ENCODE results near the gene PARVB. TPM values are rescaled to one million over a fixed set of nuclear protein-coding genes. Genes with fewer than 3 reads are reported as not detected.
"Not testable (repeated sequence)": the region's sequence is repeated elsewhere in the genome, so short reads cannot be mapped to it uniquely, and the experiment has no call there.

Gene PARVB
- polyA plus RNA-seq, 3 donors, result 20.6 to 22.0 (median 21.0) TPM

DNA sequence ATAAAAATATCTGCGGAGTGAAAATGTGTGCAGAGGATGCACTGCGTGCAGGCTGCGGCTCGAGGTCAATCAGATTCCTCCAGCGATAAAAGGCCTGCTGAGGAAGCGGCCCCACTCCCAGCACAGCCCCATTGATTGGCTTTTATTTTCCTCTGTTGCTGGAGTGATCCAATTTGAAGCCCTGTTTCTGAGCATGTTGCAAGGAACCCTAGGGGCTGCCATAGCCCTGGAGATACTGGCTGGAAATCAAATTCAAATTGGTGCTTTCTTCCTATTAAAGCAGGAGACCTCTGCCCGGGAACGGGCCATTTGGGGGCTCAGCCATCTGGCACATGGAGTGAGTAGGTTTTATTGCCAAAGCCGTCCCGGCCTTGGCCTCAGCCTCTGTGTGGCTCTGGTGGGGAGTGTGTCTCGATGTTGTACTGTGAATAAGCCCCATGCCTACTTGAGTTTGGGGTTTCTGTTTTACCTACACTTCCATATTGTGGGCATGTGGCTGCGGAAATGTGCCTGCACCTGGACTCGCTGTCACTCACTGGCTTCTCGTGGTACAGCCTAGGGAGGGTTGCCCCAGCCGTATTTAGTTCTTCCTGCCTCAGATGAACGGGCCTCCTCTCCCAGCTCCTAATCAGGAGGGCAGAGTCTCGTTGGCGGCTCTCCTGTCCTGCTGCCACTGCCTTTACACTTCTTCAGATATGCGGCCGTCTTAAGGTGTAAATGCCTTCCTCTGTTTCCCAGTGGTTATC, 25.6 kb downstream of the PARVB start:
- no peak for DNase-seq

- no peak for DNase-seq
Observed at GRCh38 chr22:44050766-44051355, 26.8 kb downstream of the PARVB start.

DNA sequence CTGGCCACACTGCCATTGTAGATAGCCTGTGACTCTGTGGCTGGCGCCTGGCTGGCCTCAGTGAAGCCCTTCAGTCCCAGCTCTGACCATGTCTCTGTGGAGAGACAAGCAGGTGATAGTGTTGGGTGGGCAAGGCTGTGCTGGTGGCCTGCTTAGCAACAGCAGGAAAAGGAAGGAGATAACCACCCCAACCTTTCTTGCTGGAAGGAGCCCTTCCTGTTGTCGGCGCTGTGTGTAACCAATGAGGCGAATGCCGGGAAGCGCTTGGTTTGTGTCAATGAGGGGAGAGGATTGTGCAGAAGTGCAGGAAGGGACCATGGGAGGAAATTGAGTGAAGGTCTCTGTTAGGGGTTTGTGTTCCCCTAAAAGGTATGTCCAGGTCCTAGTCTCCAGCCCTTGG, 27.3 kb downstream of the PARVB start:
- DNase-seq, result no peak

DNA sequence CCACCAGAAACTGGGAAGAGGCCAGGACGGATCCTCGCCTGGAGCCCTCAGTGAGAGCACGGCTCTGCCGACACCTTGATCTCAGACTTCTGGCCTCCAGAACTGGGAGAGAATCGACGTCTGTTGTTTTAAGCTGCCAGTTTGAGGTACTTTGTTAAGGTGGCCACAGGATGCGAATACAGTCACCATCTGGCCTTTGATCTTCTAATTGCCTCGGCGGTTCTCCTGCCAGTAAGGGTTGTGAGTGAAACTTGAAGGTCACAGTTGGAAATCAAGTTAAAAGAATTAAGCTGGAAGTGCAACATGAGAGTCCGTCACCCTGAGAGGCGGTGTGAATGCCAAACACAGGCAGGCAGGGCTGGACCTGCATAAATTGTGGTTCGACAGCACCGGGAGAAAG, 27.9 kb downstream of the PARVB start:
- no peak for DNase-seq

GRCh38 chr22:44055805-44056204, 31.7 kb downstream of the PARVB start:
- DNase-seq, result no peak

- DNase-seq, result not testable (repeated sequence)
Observed at GRCh38 chr22:44056649-44057048, 32.5 kb downstream of the PARVB start.

DNA sequence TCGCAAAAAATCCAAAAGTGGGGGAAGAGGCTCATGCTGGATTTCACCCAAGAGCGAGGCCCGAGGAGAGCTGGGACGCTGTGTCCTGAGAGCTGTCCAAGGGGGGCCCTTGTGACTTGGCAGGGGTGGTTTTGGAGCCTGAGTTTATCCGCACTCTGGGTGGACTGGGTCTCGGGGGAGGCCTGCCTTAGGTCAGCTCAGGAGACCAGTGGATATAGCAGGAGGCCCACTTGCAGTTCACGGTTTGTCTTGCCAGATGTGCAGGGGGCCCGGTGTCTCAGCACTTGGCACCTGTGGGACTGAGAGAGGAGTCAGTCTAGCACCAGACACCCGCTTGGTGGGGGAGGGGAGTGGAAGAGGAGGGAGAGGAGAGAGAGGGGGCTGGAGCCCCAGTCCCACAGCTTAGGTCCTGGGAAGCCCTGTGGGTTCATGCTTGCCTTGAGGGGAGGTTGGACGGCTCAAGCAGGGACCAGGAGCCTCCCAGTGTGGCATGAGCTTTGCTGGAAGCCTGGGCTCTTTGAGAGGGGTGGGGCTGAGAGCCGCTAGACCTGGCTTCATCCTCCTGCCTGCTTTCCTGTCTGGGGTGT, 33.4 kb downstream of the PARVB start:
- no peak for DNase-seq

GRCh38 chr22:44063462-44064371, 39.6 kb downstream of the PARVB start:
- no peak for DNase-seq

GRCh38 chr22:44067033-44067432, 42.9 kb downstream of the PARVB start:
- DNase-seq, result no peak

DNA sequence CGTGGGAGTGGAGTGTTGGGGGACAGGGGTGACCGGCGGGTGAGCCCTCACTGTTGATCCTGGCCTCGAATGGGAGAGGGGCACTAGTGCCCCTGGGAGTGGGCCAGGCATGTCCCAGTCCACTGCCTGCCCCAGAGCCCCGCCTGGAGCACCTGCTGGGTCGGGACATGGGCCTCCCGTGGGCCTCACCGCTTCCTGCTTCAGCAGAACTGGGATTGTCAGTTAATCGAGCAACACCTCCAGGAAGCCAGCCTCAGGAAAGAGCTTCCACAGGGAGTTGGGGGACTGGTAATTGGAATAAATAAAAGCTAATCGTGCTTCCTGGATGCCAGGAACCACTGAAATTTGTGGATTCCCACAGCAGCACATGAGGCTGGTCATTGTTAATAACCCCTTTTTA, 43.8 kb downstream of the PARVB start:
- no peak for DNase-seq

DNA sequence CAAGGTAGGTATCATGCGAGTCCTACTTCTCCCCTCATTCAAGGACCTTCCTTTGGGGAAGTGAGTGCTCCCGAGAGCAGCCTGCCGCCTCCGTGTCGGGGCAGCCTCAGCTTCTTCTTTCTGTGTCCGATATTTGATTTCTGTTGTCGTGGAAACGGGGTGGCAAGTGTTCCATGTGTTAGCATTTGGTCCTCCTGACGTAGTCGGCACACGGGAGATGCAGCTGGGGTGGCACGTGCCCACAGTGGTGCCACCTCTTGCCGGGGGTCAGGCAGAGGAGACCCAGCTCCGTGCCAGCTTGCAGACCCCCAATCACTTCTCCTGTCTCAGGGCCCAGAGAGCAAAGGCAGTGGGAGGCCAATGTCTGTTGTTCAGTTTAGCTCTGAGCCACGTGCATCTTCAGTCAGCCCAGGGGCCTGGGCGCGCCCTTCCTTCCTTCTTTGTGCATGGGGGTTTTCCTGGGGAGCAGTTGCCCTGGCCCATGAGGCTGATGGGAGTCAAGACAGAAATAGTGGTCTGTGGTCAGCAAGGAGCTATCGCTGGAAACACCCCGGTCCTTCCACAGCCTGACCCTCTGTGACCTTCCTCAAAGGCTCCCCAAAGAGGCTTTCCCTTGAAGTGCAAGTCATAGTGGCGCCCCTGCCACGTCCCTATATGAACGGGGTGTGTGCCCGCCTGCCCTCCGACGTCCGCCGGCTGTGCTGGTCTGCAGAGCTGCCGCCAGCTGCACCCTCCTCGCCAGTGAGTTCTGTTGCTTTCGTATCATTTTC, 44.5 kb downstream of the PARVB start:
- no peak for DNase-seq

- DNase-seq, result no peak
Observed at GRCh38 chr22:44070029-44070428, 45.9 kb downstream of the PARVB start.

GRCh38 chr22:44071781-44072326, 47.8 kb downstream of the PARVB start:
- no peak for DNase-seq

DNA sequence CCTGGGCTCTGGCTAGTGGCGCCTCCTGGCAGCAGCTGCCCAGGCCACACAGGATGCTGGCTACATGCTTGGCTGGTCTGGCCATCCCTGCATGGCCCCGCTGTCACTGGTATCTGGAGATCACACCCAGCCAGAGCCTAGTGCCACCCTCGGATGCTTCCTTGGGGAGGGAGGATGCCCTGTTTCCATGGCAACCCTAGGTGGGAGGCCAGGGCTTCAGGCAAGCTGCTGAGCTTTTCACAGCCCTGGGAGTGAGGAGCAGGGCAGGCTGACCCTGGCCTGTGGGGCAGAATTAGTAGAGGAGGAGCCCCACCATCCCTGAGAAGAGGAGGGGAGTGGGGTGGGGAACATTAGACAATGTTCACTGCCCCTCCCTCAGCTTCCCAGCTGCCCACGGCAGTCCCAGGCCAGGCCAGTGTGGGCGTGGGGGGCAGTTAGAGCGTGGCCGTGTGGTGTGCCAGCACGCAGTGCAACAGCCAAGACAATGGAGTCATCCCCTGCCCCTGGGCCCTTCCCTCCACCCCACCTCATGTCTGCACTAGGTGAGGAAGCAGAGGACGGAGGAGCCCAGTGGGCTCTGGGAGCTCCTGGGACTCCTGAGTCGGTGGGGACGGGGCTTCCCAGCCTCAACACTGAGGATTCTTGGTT, 50.4 kb downstream of the PARVB start:
- DNase-seq, result peak; percentile 89

DNA sequence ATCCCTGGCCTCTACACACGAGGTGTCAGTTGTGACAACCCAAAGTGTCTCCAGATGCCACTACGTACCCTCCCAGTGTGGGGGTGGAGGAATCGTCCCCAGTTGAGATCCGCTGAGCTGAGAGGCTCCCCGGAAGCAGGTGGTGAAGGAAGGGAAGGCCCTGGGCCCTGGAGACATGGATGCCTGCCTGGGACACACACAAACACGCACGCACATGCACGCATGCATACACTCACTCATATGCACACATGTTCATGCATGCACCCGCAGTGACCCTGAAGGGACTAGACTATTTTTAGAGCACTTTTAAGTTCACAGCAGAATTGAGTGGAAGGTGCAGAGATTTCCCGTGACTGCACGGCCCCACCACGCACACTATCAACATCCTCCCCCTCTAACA, 50.9 kb downstream of the PARVB start:
- no peak for DNase-seq

DNA sequence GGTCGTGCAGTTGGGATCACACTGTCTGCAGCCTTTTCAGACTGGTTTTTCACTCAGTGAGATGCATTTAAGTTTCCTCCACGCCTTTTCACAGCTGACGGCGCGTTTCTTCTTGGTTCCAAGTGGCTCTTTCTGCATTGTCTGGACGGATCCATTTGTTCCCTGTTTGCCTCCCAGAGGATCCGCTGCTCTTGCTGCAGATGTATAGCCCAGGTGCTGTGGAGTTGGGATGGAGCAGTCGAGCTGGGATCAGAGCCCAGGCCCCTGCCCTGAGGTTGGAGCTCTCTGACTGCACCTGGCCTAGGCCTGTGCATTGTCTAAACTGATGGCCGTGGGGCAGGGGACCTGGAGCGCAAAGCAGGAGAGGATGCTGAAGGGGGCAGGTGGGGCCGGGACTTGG, 51.6 kb downstream of the PARVB start:
- no peak for DNase-seq

DNA sequence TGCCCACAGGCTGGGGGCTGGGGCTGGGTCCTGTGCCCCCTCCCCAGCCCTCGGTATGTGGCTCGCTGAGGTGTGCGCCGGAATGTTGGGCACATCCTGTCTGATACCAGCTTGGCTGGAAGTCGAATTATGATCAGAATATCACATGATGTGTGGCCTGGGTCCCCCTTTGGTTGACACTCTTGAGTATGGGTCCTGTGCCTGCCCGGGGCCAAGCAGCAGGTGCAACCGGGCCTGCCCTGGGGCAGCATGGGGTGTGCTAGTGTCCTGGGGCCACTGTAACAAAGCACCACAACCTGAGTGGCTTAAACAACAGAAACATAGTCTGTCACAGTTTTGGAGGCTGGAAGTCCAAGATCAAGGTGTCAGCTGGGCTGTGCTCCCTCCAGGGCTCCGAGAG, 52.7 kb downstream of the PARVB start:
- no peak for DNase-seq

GRCh38 chr22:44080936-44081861, 57.1 kb downstream of the PARVB start:
- DNase-seq, result peak; percentile 72

GRCh38 chr22:44082801-44083200, 58.7 kb downstream of the PARVB start:
- DNase-seq, result no peak

Measured in renal pelvis (tissue), 4 donors.